K562 (cell line): ENCODE results near the gene CFAP52. TPM values are rescaled to one million over a fixed set of nuclear protein-coding genes. Genes with fewer than 3 reads are reported as not detected.

Source experiments
- CTCFL ChIP-seq: IDR thresholded peaks from 2 replicates; pipeline ENCODE4 v1.6.1; 2011; ENCODE audit warnings: borderline replicate concordance, low read depth, mild to moderate bottlenecking, moderate library complexity, low read length; ENCODE audit not compliant: insufficient read depth, poor library complexity, severe bottlenecking
- ETS1 ChIP-seq: conservative IDR thresholded peaks from 2 replicates; pipeline ENCODE4 v1.6.1; 2011; ENCODE audit warnings: low read depth, mild to moderate bottlenecking, low read length; ENCODE audit not compliant: control insufficient read depth
- HCFC1 ChIP-seq: IDR thresholded peaks from 2 replicates; pipeline ENCODE4 v1.6.1; 2012; ENCODE audit warnings: low read depth, low read length, improper control_type of control experiment
- HDGF ChIP-seq: fragments of 450-650 bp; IDR thresholded peaks from 2 replicates; pipeline ENCODE4 v1.6.1; 2016
- HNRNPL ChIP-seq: fragments of 200-400 bp; formaldehyde crosslinking; IDR thresholded peaks from 2 replicates; pipeline ENCODE4 v1.6.1; 2017; ENCODE audit warnings: low read depth, mild to moderate bottlenecking, low read length
- IFI16 ChIP-seq: fragments of 250-450 bp; sonication (Bioruptor Pico); IDR thresholded peaks from 2 replicates; pipeline ENCODE4 v2.1.2; 2022; ENCODE audit warnings: mild to moderate bottlenecking, inconsistent platforms
- MTF1 ChIP-seq: fragments of 250-450 bp; sonication (Bioruptor Pico); IDR thresholded peaks from 2 replicates; pipeline ENCODE4 v1.9.0; 2021; ENCODE audit warnings: moderate library complexity, mild to moderate bottlenecking, inconsistent platforms, borderline replicate concordance
- MXI1 ChIP-seq: IDR thresholded peaks from 2 replicates; pipeline ENCODE4 v1.6.1; 2011; ENCODE audit warnings: low read depth, mild to moderate bottlenecking, improper control_type of control experiment, low read length
- PRMT5 ChIP-seq: sonication (generic); formaldehyde crosslinking; IDR thresholded peaks from 2 replicates; pipeline ENCODE4 v1.5.0; 2020; ENCODE audit warnings: missing genetic modification reagents
- RFX7 ChIP-seq: fragments of 250-450 bp; sonication (Bioruptor Pico); IDR thresholded peaks from 2 replicates; pipeline ENCODE4 v1.5.1; 2021; ENCODE audit warnings: mild to moderate bottlenecking
- STAG1 ChIP-seq: sonication (generic); formaldehyde crosslinking; IDR thresholded peaks from 2 replicates; pipeline ENCODE4 v1.5.0; 2020; ENCODE audit warnings: missing genetic modification reagents, borderline replicate concordance
- TFAP4 ChIP-seq: sonication (generic); formaldehyde crosslinking; IDR thresholded peaks from 2 replicates; pipeline ENCODE4 v1.8.0; 2022; ENCODE audit warnings: missing genetic modification reagents, mild to moderate bottlenecking, moderate library complexity, borderline replicate concordance
- XRCC3 ChIP-seq: fragments of 450-650 bp; IDR thresholded peaks from 2 replicates; pipeline ENCODE4 v1.6.1; 2017; ENCODE audit warnings: mild to moderate bottlenecking, moderate library complexity
- XRCC5 ChIP-seq: fragments of 200-400 bp; formaldehyde crosslinking; IDR thresholded peaks from 2 replicates; pipeline ENCODE4 v1.6.1; 2017; ENCODE audit warnings: low read depth, mild to moderate bottlenecking, low read length
- ZNF24 ChIP-seq: fragments of 450-650 bp; IDR thresholded peaks from 2 replicates; pipeline ENCODE4 v1.6.1; 2016
- ZNF740 ChIP-seq, 3 experiments: fragments of 200-800 bp in 1 of 3; sonication (Bioruptor generic) in 1 of 3; sonication (generic) in 1 of 3; formaldehyde crosslinking in 1 of 3; IDR thresholded peaks; 2 replicates each; pipeline versions ENCODE4 v1.6.1 to v1.8.0; 2016 to 2022; ENCODE audit warnings: mild to moderate bottlenecking in 2 of 3, missing compliant biosample characterization in 2 of 3, missing genetic modification characterization in 2 of 3, missing genetic modification reagents in 1 of 3
- polyA plus RNA-seq, 8 experiments: library from polyadenylated mRNA; depleted of rRNA in 4 of 8; stranded (reverse) in 5 of 8; unstranded in 3 of 8; fragments of >200 nt; fragmentation: Nextera tagmentation in 2 of 8; fragmentation: Illumina TruSeq in 1 of 8; extraction: Ambion mirVana in 2 of 8; extraction: Trizol in 1 of 8; gene quantifications; 2 replicates each; pipeline versions ENCODE4 v1.2.1 to v1.2.3, GENCODE V29; 2011 to 2014; ENCODE audit warnings: inconsistent platforms in 1 of 8, missing spikeins in 1 of 8
- total RNA-seq, 7 experiments: library from RNA; depleted of rRNA in 6 of 7; stranded (reverse); fragments of >200 nt in 6 of 7; fragmentation: Illumina TruSeq in 2 of 7; extraction: Trizol in 2 of 7; gene quantifications; 2 replicates each; pipeline versions ENCODE4 v1.2.1 to v1.2.3, GENCODE V29; 2011 to 2021; ENCODE audit warnings: low replicate concordance in 1 of 7
- TF ChIP-seq, protein P1 (sequence below): fragments of 250-450 bp; sonication (Bioruptor Pico); IDR thresholded peaks from 2 replicates; pipeline ENCODE4 v1.4.0; 2020; ENCODE audit warnings: mild to moderate bottlenecking, moderate library complexity, borderline replicate concordance

Gene CFAP52
- total and polyA plus RNA-seq, 9 of the 15 experiments (the other 6 are each of a cell fraction or from before 2014, with no cell fraction given): not detected

- TF ChIP-seq ZNF740 (CRISPR knock-in tag; IDR thresholded peaks at IDR 0.05) (no peak), ZNF740 (tag; IDR thresholded peaks at IDR 0.05) (no peak), XRCC5 (peak; percentile 67; the same call in 1 of the 2 replicates), TFAP4 (peak; percentile 100), HCFC1 (no peak), STAG1 (no peak), IFI16 (no peak), HNRNPL (no peak), XRCC3 (no peak), MXI1 (no peak), MTF1 (no peak), RFX7 (CRISPR knock-in tag) (no peak), PRMT5 (no peak), ETS1 (0 out of 2 replicates have a peak, but pooled peaks have one; percentile 26), HDGF (no peak), CTCFL (no peak), ZNF24 (no peak)
- TF ChIP-seq, protein P1, sequence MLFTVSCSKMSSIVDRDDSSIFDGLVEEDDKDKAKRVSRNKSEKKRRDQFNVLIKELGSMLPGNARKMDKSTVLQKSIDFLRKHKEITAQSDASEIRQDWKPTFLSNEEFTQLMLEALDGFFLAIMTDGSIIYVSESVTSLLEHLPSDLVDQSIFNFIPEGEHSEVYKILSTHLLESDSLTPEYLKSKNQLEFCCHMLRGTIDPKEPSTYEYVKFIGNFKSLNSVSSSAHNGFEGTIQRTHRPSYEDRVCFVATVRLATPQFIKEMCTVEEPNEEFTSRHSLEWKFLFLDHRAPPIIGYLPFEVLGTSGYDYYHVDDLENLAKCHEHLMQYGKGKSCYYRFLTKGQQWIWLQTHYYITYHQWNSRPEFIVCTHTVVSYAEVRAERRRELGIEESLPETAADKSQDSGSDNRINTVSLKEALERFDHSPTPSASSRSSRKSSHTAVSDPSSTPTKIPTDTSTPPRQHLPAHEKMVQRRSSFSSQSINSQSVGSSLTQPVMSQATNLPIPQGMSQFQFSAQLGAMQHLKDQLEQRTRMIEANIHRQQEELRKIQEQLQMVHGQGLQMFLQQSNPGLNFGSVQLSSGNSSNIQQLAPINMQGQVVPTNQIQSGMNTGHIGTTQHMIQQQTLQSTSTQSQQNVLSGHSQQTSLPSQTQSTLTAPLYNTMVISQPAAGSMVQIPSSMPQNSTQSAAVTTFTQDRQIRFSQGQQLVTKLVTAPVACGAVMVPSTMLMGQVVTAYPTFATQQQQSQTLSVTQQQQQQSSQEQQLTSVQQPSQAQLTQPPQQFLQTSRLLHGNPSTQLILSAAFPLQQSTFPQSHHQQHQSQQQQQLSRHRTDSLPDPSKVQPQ (CRISPR knock-in tag): no peak
Measured at GRCh38 chr17:9575381-9576101, 901 bp upstream of the CFAP52 start, which contains the start of gene STX8 (continued).
